RWPE1 (cell line): Measurements from ENCODE around the gene SULT6B1.
A peak's percentile ranks its signal among the peaks of the same experiment; 100 is the strongest.
"Not testable (repeated sequence)": the region's sequence is repeated elsewhere in the genome, so short reads cannot be mapped to it uniquely, and the experiment has no call there.

Experiments
- CTCF ChIA-PET: fragments of 350-600 bp; sonication (Branson Sonifier 250); formaldehyde crosslinking; extraction: SDS; loops from one replicate; lab custom pipeline; 2021; lab: Yijun Ruan, JAX
- POLR2A ChIA-PET: fragments of 400-600 bp; formaldehyde crosslinking; extraction: SDS; loops from one replicate; lab custom pipeline; 2020; ENCODE audit warnings: antibody characterized with exemption; ENCODE audit not compliant: low non-redundant PET; lab: Yijun Ruan, JAX
- DNase-seq: peaks from one replicate; pipeline ENCODE4 v3.0.0; 2012; ENCODE audit warnings: low spot score
- H3K27ac ChIP-seq: fragments of 450-650 bp; 2 replicates; pipeline ENCODE4 v1.5.1; 2017
- CTCF ChIP-seq: fragments of 450-650 bp; conservative IDR thresholded peaks from 2 replicates; pipeline ENCODE4 v1.5.1; 2017; ENCODE audit warnings: low read depth, mild to moderate bottlenecking

SULT6B1 gene

GRCh38 chr2:37188570-37188969 lies at the start of gene SULT6B1:
TSS of gene SULT6B1 (minus strand) at chr2:37188670. CDS start at chr2:37188640, 30 bp downstream.
- POLR2A ChIA-PET, result no interaction called here
- no peak for TF ChIP-seq CTCF
- CTCF ChIA-PET, result no interaction called here
- no peak for DNase-seq
- peak within 1 kb of the TSS; percentile 44 for H3K27ac ChIP-seq

GRCh38 chr2:37232131-37232933 lies 43.9 kb upstream of the SULT6B1 start:
- peak overlapping the region; percentile 88 for H3K27ac ChIP-seq
- POLR2A ChIA-PET, result interaction anchor here (0.6 to 1.0 kb wide), 2 partner anchors 21 to 92 kb away, joined by 3 read pairs; partner anchors contain the start of gene PRKD3
- TF ChIP-seq CTCF, result no peak
- CTCF ChIA-PET, result interaction anchor here (0.6 kb wide), 1 partner anchor 69 kb away, joined by 3 read pairs; no protein-coding TSS in a partner anchor
- peak; percentile 46 for DNase-seq

GRCh38 chr2:37231241-37232130 lies 43.0 kb upstream of the SULT6B1 start, which contains the start of the genes CEBPZ and NDUFAF7:
TSS of gene CEBPZ (minus strand) at chr2:37231596. CDS start at chr2:37231567, 29 bp downstream.
TSS of gene NDUFAF7 (plus strand) at chr2:37231658. CDS start at chr2:37231706, 48 bp downstream.
- peak within 1 kb of the TSS; percentile 88 for H3K27ac ChIP-seq
- no peak for TF ChIP-seq CTCF
- POLR2A ChIA-PET, result interaction anchor here (0.6 to 1.0 kb wide), 2 partner anchors 21 to 93 kb away, joined by 3 read pairs; partner anchors contain the start of gene PRKD3
- CTCF ChIA-PET, result interaction anchor here (0.5 to 0.6 kb wide), 2 partner anchors 69 to 121 kb away, joined by 3 read pairs; no protein-coding TSS in a partner anchor
- peak; percentile 96 for DNase-seq

GRCh38 chr2:37230581-37230980 lies 42.1 kb upstream of the SULT6B1 start:
- no peak overlapping the region for H3K27ac ChIP-seq
- ChIA-PET CTCF (no interaction called here), POLR2A (no interaction called here)
- peak; percentile 18 for DNase-seq
- no peak for TF ChIP-seq CTCF

- no peak overlapping the region for H3K27ac ChIP-seq
- CTCF ChIA-PET, result interaction anchor here (0.7 kb wide), 1 partner anchor 56 kb away, joined by 3 read pairs; no protein-coding TSS in a partner anchor
- POLR2A ChIA-PET, result interaction anchor here (0.6 kb wide), 1 partner anchor 262 kb away, joined by 3 read pairs; the partner anchor contains the start of gene STRN
- no peak for DNase-seq
- no peak for TF ChIP-seq CTCF
Measured at GRCh38 chr2:37228788-37229187, 40.3 kb upstream of the SULT6B1 start.

- POLR2A ChIA-PET, result no interaction called here
- CTCF ChIA-PET, result no interaction called here
- no peak for TF ChIP-seq CTCF
- no peak for DNase-seq
- H3K27ac ChIP-seq, result no peak overlapping the region
Measured at GRCh38 chr2:37226863-37227262, 38.4 kb upstream of the SULT6B1 start.

- CTCF ChIA-PET, H3K27ac ChIP-seq, POLR2A ChIA-PET, DNase-seq: not testable (repeated sequence)
Measured at GRCh38 chr2:37225129-37225528, 36.7 kb upstream of the SULT6B1 start.
